Lower leg skin (tissue), 4 donors: ENCODE results near the gene MED14. TPM values are rescaled to one million over a fixed set of nuclear protein-coding genes. Genes with fewer than 3 reads are reported as not detected.

Source experiments
- DNase-seq, 2 donors: peaks; one replicate each; pipeline ENCODE4 v3.0.0-alpha.2; 2019; ENCODE audit warnings: low spot score in 2 of 2
- H3K4me3 ChIP-seq: fragments of 200-600 bp; sonication (generic); 2 replicates; pipeline ENCODE4 v1.5.1; 2017; ENCODE audit warnings: mild to moderate bottlenecking, low read depth; ENCODE audit not compliant: poor library complexity, severe bottlenecking
- CTCF ChIP-seq, 3 donors: fragments of 450-650 bp; IDR thresholded peaks; one replicate each; pipeline ENCODE4 v1.5.1; 2016; ENCODE audit warnings: antibody characterized with exemption in 3 of 3, mild to moderate bottlenecking in 3 of 3, moderate library complexity in 2 of 3
- POLR2A ChIP-seq, 2 donors: fragments of 450-650 bp; IDR thresholded peaks; one replicate each; pipeline ENCODE4 v1.6.1; 2016 to 2017; ENCODE audit warnings: antibody characterized with exemption in 2 of 2, mild to moderate bottlenecking in 1 of 2, moderate library complexity in 1 of 2
- WGBS, 2 donors: methylation state at CpG; one replicate each; pipeline ENCODE4 v1.1.5; 2018; 5-methylcytosine and 5-hydroxymethylcytosine counted together
- intact Hi-C: fragments of 100-400 bp; cut with DNase I; formaldehyde crosslinking; loops from one replicate; pipeline ENCODE4 v1.15.0; 2023; ENCODE audit warnings: low total_unique reads
- total RNA-seq, 4 donors: library from RNA; depleted of rRNA; stranded (reverse); fragments of >200 nt; gene quantifications; one replicate each; pipeline ENCODE4 v1.1.0, GENCODE V29; 2016

MED14 gene
- total RNA-seq, 4 donors from 2014 or later = 27.4 to 36.8 (median 35.0) TPM

- no peak overlapping the region for H3K4me3 ChIP-seq
- DNase-seq = no peak
- intact Hi-C loops = no loop called here
- TF ChIP-seq CTCF (IDR thresholded peaks at IDR 0.05) = no peak
- no peak for TF ChIP-seq POLR2A (IDR thresholded peaks at IDR 0.05)
Observed at GRCh38 chrX:40719218-40719617, 16.1 kb downstream of the MED14 start.

GRCh38 chrX:40709395-40709794, 25.9 kb downstream of the MED14 start:
- H3K4me3 ChIP-seq = no peak overlapping the region
- intact Hi-C loops = no loop called here
- TF ChIP-seq POLR2A (IDR thresholded peaks at IDR 0.05) = no peak
- TF ChIP-seq CTCF (IDR thresholded peaks at IDR 0.05) = no peak
- WGBS, 2 donors = 86 to 96% methylated on average over 1 of the region's 1 CpG
- DNase-seq = no peak

GRCh38 chrX:40705658-40706312, 29.6 kb downstream of the MED14 start:
- WGBS, 2 donors = 86 to 98% methylated on average over 5 of the region's 5 CpGs
- no peak for DNase-seq
- intact Hi-C loops = no loop called here
- TF ChIP-seq POLR2A (IDR thresholded peaks at IDR 0.05) = no peak
- no peak for TF ChIP-seq CTCF (IDR thresholded peaks at IDR 0.05)
- H3K4me3 ChIP-seq = no peak overlapping the region

GRCh38 chrX:40700640-40701342, 34.6 kb downstream of the MED14 start:
- DNase-seq = no peak
- 85% methylated on average over 4 of the region's 4 CpGs for WGBS, 2 donors
- H3K4me3 ChIP-seq = no peak overlapping the region
- TF ChIP-seq POLR2A (IDR thresholded peaks at IDR 0.05) (no peak), CTCF (IDR thresholded peaks at IDR 0.05) (no peak)
- intact Hi-C loops = no loop called here

- no peak for DNase-seq
- H3K4me3 ChIP-seq = no peak overlapping the region
- TF ChIP-seq POLR2A (IDR thresholded peaks at IDR 0.05) (no peak), CTCF (IDR thresholded peaks at IDR 0.05) (no peak)
- intact Hi-C loops = no loop called here
- 87 to 92% methylated on average over 1 of the region's 1 CpG for WGBS, 2 donors
Observed at GRCh38 chrX:40698851-40699250, 36.5 kb downstream of the MED14 start.
